HG02884 (cell line): ENCODE measurements around the gene PRH1.

Experiments used
- ATAC-seq: cut with Tn5 transposase; IDR thresholded peaks from one replicate; pipeline ENCODE4 v1.9.1; 2021; ENCODE audit warnings: mild to moderate bottlenecking, moderate library complexity; ENCODE audit not compliant: unreplicated experiment

The PRH1 gene

DNA sequence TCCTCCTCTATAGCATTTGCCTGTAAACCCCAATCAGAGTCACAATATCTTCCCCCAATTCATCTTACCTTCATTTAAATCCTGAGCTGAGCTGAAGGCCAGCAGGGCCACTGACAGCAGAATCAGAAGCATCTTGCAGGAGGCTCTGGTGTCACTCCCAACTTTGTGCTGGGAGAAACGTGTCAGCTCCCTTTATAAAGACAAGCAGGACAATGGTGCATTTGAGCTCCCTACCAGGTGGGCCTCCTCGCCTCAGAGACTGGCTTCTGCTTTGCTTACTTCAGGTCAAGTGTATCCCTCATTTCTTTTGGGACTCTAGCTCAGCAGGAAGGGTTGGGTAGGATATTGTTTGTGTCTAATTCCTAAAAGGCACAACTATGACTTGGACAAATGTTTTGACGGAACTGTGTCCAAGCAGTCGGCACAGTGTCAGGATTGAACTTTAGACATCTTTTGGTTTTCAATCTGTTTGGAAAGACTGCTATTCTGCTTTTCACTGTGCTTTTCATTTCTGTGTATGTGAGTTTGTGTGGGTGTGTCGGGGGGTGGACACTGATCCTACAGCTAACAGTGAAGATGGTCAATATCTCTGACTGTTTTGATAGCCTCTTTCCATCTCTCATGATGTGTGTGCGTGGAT, at the start of gene PRH1:
Gene PRH1, minus strand, starts transcription at position 170 of the 640 bp plus-strand sequence. Its CDS starts 38 bp downstream, at position 132.
- no peak for ATAC-seq

DNA sequence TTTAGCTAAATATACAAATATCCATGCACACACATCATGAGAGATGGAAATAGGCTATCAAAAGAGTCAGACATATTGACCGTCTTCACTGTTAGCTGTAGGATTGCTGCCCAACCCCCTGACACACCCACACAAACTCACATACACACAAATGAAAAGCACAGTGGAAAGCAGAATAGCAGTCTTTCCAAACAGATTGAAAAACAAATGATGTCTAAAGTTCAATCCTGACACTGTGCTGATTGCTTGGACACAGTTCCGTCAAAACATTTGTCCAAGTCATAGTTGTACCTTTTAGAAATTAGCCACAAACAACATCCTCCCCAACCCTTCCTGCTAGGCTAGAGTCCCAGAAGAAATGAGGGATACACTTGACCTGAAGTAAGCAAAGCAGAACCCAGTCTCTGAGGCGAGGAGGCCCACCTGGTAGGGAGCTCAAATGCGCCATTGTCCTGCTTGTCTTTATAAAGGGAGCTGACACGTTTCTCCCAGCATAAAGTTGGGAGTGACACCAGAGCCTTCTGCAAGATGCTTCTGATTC, 44.8 kb upstream of the PRH1 start, which contains the start of gene PRH2:
Gene PRH2, plus strand, starts transcription at position 491 of the 541 bp plus-strand sequence. Its CDS starts 38 bp downstream, at position 529.
- ATAC-seq, result no peak

DNA sequence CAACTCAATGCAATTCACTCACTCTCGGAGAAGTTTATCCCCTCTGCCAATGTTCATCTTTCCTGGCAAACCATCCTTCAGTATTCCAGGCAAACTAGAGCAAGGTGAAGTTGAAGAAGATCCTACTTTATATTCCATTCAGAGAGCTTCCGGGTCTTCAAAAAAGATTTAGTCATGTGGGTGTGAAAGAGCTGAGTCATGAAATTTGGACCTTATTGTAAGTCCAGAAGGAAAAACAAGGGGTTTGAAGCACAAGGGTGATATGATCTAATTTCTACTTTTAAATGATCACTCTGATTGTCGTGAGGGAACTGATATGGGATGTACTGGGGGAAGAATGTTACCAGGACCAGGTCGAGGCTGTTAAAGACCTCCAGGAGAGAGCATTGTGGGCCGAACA, 42.2 kb upstream of the PRH1 start:
- no peak for ATAC-seq

DNA sequence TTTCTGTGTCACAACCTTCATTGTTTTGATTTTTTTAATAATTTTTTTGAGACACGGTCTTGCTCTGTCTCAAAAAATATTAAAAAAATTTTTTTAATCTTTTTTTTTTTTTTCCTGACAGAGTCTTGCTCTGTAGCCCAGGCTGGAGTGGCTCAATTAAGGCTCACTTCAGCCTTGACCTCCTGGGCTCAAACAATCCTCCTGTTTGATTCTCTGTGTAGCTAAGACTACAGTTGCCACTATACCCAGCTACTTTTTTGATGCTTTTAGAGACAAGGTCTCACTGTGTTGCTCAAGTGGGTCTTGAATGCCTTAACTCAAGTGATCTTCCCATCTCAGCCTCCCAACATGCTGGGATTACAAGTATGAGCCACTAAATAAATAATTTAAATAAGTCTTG, 35.8 kb upstream of the PRH1 start:
- no peak for ATAC-seq

DNA sequence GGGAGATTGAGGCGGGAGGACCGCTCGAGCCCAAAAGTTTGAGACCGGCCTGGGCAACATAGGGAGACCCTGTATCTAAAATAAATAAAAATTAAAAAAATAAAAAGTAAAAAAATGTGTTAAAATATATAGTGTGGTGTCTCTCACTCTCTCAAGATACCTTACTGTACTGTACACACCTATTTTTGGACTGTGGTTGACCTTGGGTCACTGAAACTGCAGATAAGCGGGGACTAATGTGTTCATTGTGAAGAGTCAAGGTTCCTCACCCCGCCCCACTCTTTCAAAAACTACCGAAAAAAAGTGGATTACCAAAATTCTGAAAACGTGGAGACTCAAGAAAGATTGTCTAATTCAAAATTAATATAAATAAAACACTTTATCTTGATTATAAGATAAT, 26.3 kb upstream of the PRH1 start:
- no peak for ATAC-seq

DNA sequence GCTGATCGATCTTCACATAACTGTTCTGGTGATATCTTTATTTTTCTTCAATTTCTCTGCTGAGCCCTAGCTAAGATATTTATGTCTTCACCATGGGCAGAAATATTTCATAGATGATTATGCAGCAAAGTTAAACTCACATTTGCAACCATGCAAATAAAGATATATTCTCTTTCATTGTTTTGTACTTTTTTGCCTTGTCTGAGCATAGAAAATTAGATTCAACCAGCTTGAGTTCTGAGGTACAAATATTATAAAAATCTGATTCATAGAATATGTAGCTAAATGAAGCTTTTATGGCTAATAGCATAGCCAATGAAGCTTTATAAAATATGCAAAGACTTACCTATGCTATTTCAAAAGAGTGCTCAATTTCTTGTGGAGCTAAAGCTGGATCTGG, 25.4 kb upstream of the PRH1 start, which contains the start of gene TAS2R13:
Gene TAS2R13, minus strand, starts transcription at position 101 of the 400 bp plus-strand sequence. CDS start 264 bp downstream, outside the sequence.
- no peak for ATAC-seq

DNA sequence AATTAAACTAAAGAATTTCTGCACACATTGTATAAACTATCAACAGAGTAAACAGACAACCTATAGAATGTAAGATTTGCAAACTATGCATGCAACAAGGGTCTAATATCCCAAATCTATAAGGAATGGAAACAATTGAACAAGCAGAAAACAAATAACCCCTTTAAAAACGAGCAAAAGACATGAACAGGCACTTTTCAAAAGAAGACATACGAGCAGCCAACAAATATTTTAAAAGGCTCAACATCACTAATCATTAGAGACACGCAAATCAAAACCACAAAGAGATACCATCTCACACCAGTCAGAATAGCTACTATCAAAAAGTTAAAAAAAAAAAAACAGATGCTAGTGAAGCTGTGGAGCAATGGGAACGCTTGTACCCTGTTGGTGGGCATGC, 20.6 kb upstream of the PRH1 start:
- ATAC-seq, result no peak

DNA sequence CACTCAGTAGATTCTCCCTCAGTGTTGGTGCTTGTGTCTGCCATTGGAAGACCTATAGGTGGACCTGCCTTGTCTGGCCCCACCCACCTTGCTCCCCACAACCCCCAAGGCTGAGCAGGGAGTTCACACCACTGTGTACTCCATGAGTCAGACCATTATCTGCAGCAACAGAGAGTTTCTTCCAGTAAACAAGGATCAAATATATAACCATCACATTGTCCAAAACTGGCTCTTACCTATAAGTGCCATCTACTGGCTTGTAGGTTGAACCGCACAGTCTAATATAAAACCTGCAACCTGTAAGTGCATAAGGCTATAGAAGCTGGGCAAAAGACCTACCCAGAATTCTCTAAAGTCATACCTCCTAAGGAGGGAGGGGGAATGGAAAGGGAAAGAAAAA, 17.4 kb upstream of the PRH1 start:
- no peak for ATAC-seq

DNA sequence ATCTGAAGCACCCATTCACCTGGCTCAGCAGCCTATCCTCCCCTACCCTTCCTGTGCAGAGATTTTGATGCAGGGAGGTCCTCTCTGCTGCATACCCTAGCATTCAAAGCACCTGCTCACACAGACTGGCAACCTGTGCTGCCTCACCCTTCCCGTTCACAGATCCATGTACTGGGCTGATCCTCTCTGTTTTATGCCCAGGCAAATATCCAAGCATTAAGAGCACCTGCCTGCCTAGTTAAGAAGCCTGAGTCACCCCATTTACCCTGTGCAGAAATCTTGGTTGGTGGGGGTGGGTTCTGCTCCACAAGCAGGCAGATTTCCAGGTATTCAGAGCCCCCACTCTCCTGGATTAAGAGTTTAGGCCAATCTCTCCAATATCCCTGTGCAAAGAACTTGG, 16.9 kb upstream of the PRH1 start:
- ATAC-seq, result no peak

DNA sequence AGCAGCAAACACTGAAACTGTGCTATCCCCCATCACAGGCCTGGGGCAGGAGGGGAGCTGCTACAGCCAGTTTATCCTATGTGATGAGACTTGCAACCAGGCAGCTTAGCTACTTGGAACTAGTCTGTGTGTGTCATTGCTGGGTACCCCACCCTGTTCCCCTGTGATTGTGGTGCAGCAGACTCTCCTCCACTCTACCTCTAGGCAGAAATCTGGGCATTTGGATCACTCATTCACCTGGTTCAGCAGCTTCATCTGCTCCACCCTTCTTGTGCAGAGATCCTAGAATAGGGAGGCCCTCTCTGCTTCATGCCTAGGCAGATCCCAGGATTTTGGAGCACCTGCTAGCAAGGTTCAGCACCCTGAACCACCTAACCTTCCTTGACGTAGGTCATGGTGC, 16.5 kb upstream of the PRH1 start:
- no peak for ATAC-seq

DNA sequence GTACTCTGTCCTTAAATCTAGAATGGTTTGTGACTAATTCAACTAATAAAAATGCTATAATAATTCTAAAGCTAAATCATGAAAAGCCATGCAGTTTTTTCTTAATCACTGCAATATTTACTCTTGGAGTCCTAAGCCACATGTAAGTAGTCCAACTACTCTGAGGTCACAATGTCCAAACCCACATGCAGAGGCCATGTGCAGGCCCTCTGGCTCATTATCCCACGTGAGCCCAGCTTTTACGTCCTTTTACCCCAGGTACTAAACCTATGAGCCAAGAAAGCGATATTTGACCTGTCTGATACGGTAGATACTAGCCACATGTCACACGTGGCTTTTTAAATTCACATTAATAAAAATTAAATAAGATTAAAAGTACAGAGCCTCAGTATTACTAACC, 12.8 kb upstream of the PRH1 start:
- ATAC-seq, result no peak

DNA sequence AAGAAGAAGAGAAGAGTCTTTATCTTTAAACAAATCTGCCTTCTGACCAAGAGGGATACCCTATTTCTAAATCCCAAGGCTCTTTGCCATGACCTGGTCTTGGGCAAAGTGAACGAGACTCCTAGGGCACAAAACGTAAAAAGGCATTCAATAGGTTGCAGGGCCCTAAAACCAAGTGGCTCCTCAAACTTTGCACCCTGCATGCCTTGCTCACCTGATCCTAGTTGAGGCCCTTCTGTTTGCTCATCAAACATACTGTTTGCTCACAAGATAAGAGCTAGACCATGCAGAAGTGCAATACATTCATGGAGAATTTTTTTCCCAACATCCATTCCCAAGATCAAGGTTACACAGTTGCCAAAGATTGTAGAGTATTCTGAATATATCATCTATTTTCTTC, 7.9 kb upstream of the PRH1 start:
- ATAC-seq, result no peak

DNA sequence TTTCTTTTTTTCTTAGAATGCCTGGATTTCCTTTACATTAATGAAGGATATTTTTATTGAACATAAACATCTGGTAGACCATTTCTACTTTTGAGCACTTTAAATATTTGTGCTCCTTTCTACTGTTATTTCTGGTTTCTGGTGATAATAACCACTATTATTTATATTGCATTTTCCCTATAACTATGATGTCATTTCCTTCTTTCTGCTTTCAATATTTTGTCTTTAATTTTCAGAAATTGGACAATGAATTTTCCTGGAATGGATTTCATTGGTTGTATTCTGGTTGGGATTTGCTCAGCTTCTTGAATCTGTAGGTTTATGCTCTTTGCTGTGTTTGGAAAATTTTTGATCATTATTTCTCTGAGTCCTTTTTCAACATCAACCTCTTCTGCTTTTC, 5.2 kb upstream of the PRH1 start:
- no peak for ATAC-seq

DNA sequence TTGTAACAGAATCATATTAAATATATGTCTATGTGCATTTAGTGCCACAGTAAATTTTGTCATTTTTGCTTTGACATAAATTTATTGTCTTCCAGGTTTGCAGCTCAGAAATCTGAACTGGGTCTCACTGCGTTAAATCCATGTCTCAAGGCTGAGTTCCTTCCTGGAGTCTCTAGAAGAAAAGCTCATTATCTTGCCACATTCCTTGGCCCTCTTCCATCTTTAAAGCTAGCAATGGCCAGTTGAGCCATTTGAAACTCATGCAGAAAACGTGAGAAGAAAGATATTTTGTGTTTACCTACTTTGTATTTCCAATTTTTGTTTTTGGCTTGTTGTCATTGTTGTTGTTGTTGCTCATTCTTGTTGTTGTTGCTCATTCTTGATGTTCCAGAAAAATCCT, 10.7 kb downstream of the PRH1 start:
- no peak for ATAC-seq

DNA sequence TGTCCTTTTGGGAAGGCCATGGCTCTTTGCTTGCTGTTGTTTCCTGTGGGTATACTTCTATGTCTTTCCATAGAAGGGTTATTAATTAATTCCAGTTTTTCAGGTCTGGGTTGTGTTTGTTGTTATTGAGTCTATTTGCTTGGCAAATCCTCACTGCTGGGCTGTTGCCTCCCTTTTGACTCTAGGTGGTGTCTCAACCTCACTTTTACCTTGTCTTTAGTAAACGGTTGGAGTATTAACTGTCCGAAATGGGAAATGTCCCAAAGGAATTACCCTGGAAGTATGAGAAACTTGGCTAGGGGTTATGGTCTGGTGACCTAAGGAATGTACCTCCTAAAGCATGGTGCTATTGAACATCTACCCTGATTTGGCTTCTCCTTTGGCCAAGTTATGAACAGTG, 16.7 kb downstream of the PRH1 start:
- no peak for ATAC-seq

DNA sequence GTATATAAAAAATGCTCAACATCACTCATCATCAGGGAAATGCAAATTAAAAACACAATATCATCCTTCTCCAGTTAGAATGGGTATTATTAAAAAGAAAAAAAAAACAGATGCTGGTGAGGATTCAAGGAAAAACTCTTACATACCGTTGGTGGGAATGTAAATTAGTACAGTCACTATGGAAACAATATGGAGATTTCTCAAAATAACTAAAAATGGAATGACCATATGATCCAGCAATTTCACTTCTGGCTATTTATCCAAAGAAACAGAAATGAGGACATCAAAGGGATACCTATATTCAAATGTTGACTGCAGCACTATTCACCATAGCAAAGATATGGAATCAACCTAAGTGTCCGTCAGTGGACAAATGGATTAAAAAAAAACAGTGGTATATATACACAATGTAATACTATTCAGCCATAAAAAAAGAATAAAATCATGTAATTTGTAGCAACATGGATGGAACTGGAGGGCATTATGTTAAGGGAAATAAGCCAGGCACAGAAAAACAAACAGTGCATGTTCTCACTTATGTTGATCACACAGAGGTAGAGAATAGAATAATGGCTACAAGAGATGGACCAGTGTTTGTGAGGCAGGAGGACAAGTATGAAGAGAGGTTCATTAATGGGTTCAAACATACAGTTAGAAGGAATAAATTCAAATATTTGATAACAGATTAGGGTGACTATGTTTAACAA, 20.4 kb downstream of the PRH1 start:
- no peak for ATAC-seq

DNA sequence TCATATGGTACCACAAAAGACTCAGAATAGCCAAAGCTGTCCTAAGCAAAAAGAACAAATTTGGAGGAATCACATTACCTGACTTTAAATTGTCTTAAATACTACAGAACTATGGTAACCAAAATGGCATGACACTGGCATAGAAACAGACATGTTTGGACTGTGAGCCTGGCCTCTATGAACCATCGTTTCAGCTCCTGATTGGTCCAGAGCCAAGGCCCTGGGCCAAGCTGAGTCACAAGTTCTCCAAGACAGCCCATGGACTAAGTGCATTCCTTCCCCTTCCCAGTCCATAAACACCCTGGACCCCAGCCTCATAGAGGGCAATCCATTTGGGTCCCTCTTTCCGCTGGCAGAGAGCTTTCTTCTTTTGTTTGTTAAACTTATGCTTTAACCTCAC, 22.7 kb downstream of the PRH1 start:
- no peak for ATAC-seq

DNA sequence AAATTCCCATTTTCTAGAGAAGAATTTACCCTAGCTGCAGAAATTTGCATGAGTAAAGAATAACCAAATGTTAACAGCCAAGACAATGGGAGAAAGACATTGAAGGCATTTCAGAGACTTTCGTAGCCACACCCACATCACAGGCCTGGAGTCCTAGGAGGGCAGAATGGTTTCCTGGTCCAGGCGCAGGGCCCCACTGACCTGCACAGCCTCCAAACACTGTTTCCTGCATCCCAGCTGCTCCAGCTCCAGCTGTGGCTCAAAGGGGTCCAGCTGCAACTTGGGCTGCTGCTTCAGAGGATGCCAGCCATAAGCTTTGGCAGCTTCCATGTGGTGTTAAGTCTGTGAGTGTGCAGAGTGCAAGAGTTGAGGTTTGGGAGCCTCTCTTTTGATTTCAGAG, 28.2 kb downstream of the PRH1 start:
- ATAC-seq, result no peak

DNA sequence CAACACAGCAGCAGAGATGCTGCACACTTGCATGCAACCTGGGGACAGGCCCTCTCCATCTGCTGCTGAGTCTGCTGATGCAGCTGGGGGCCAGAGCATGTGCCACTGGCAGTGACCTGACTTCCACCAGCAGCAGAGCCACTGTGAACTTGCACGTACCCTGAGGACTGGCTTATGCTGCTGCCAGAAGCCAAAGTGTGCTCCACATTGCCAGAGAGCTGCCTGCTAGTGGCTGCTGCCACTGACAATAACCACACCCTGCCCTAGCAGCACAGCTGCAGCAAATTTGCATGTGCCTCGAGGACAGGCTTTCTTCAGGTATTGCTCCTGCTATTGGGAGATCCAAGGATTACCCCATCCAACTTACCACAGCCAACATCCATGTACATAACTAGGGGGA, 30.3 kb downstream of the PRH1 start:
- no peak for ATAC-seq

DNA sequence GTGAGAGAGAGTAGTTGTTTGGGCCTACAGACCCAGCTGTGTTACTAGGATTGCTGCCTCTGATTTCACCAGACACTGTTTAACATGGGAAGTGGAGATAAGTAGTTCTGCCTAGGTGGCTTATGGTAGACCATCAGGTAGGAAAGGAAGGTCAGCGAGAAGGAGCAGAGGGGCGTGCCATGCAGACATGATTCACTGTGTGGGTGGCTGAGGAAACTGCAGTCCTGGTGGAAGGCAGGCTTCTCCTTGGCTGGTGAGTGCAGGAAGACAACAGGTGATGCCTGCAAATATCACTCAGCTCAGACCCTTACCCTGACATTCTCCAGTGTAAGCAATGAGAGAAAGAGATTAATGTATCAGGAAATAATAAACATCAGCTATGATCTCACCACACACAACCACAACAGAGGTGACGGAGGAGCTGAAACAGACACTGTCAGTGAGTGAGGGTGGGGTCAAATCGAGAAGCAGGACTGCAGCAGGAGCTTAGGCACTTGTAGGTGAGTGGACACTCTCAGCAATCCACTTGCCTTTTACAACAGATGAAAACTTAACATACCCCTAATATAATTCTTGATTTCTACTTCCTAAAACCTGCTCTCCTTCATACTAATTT, 32.7 kb downstream of the PRH1 start:
- no peak for ATAC-seq

DNA sequence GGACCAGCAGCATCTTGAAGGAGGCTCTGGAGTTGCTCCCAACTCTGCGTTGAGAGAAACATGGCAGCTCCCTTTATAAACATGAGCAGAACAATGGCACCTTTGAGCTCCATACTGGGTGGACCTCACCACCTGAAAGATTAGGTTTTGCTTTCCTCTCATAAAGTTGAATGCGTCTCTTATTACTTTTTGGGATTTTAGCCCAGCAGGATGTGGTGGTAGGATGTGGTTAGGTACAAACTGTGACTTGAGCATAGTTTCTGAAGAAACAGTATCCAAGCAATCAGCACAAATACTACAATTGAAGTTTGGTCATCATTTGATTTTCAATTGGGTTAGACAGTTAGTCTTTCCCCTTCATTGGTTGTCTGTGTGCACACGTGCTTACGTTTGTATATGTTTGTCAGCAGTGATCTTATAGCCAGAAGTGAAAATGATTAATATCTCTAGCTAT, 34.6 kb downstream of the PRH1 start, which contains the start of gene PRR4:
Gene PRR4, minus strand, starts transcription at position 51 of the 454 bp plus-strand sequence. Its CDS starts 38 bp downstream, at position 13.
- no peak for ATAC-seq

DNA sequence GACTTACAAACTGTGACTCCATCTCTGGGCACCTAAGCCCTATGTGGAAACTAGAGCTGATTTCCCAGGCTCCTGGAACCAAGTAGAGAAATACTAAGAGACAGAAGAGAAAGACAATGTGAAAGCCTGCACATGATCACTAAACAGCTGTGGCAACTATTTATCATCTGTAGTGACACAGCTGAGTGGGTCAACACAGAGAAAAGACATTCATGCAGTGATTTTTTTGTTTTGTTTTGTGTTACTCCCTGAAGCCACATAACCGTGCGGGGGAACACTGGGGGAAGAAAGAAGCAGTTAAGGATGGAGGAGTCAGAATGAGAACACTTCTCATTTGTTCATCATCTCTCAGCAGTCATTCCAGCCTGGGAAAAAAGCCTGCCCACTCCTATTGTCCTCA, 36.3 kb downstream of the PRH1 start:
- no peak for ATAC-seq
